Psoas muscle (tissue), 8 donors: ENCODE results near the gene MTHFR. TPM values are rescaled to one million over a fixed set of nuclear protein-coding genes. Genes with fewer than 3 reads are reported as not detected.

Source experiments
- ATAC-seq, 4 donors: fragments of 200-7000 bp; cut with Tn5 transposase; one replicate each; pipeline ENCODE4 v1.9.1; 2020; ENCODE audit warnings: moderate library complexity in 3 of 4, mild to moderate bottlenecking in 2 of 4
- DNase-seq, 2 donors: peaks; one replicate each; pipeline ENCODE4 v3.0.0-alpha.2; 2020
- H3K27ac ChIP-seq: fragments of 200-600 bp; one replicate; pipeline ENCODE4 v1.8.0; 2022
- H3K27me3 ChIP-seq, 3 donors: fragments of 200-600 bp in 1 of 3; one replicate each; pipeline versions ENCODE4 v1.6.1 to v1.8.0; 2013 to 2022; ENCODE audit warnings: low read length in 2 of 3, mild to moderate bottlenecking in 2 of 3, moderate library complexity in 1 of 3; ENCODE audit not compliant: insufficient read depth in 3 of 3
- H3K36me3 ChIP-seq, 2 donors: fragments of 200-600 bp in 1 of 2; one replicate each; pipeline versions ENCODE4 v1.6.1 to v1.8.0; 2013 to 2022; ENCODE audit warnings: low read depth in 1 of 2, mild to moderate bottlenecking in 1 of 2, moderate library complexity in 1 of 2; ENCODE audit not compliant: insufficient read depth in 1 of 2
- H3K4me1 ChIP-seq: fragments of 200-600 bp; one replicate; pipeline ENCODE4 v1.8.0; 2022
- H3K4me3 ChIP-seq: fragments of 200-600 bp; one replicate; pipeline ENCODE4 v1.8.0; 2022; ENCODE audit warnings: mild to moderate bottlenecking
- H3K9me3 ChIP-seq: fragments of 200-600 bp; one replicate; pipeline ENCODE4 v1.8.0; 2022
- CTCF ChIP-seq: fragments of 200-600 bp; IDR thresholded peaks from one replicate; pipeline ENCODE4 v1.8.0; 2022; ENCODE audit warnings: antibody characterized with exemption
- WGBS, 3 donors: extraction: QIAGEN DNeasy Blood & Tissue Kit; methylation state at CpG; one replicate each; pipeline versions ENCODE4 v1.1.6 to v1.1.7; 2013; 5-methylcytosine and 5-hydroxymethylcytosine counted together
- intact Hi-C, 2 donors: fragments of 100-400 bp; cut with DNase I; formaldehyde crosslinking; loops; one replicate each; pipeline versions ENCODE4 v1.11.0 to v1.14.2; 2022
- polyA plus RNA-seq, 3 donors: library from polyadenylated mRNA; stranded (reverse); fragments of 200-250 nt; gene quantifications; one replicate each; pipeline ENCODE4 v1.2.3, GENCODE V29; 2013
- total RNA-seq, 4 donors: library from RNA; stranded (reverse); fragmentation: NEBNext Ultra II Directional in 2 of 4; extraction: Animal tissue kit (Norgen Biotek cat#: 25700) in 2 of 4; gene quantifications; one replicate each; pipeline versions ENCODE4 v1.2.1 to v1.2.4, GENCODE V29; 2021 to 2023
- donor health status: healthy with polysubstance abuse.
- donor health status: DM: no; HTN: no; CAD: no; lungs with moderate emphysema.
- donor health status: Bipolar disorder and iron deficiency.
- donor health status: healthy.
- donor health status: DM: yes; HTN: yes; CAD: no.
- donor health status: DM: no; HTN: no; CAD: no.
- donor health status: DM: no; HTN: no; CAD: no.
- donor health status: DM: yes; HTN: yes; CAD: no.

The MTHFR gene
- total and polyA plus RNA-seq, 7 donors, result 5.8 to 26.2 (median 15.3) TPM

DNA sequence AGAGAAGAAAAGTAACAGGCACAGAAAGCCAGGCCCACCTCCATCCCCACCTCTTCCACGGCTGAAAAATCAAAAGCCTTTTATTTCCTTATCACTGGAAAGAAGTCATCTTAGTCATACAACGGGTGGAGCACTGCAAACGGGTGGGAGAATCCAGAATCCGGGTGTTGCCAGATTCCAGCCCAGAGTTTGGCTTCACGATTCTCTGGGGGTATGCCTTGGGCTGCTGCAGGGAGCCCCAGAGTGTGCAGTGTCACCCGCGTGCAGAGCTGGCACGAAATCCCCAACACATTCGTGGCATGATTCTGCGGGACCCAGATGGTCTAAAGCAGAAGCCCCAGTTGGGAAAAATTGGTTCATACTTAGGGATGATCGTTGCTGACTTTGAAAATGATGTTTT, 44.4 kb upstream of the MTHFR start:
- WGBS, 3 donors, result 45 to 54% (median 48%) methylated on average over 11 of the region's 11 CpGs
- intact Hi-C loops, result no loop called here
- TF ChIP-seq CTCF, result no peak
- Histone ChIP-seq H3K4me3 (no peak overlapping the region), H3K9me3 (no peaks in the 10 kb centered on the region), H3K4me1 (no peaks in the 10 kb centered on the region), H3K36me3 (peaks cover 0 to 7% of the 10 kb centered on the region in 2 donors), H3K27ac (no peak overlapping the region), H3K27me3 (peaks cover 0 to 6% (median 2%) of the 10 kb centered on the region in 3 donors)
- DNase-seq (no peak), ATAC-seq (no peak)

DNA sequence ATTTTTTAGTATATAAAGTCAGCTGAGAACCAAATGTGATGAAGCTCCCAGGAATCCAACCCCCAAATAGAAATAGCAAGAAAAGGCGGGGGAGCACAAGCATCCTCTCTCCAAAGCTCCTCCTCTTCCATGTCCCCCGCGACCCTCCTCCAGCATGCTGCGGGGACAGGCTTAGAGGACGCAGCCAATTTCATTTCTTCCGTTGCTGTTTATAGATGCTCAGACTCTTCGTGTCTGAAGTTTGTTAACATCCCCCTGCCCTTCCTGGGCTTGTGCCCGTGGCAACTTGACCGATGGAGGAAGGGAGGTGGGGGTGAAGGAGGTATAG, 42.6 kb upstream of the MTHFR start:
- ATAC-seq (no peak), DNase-seq (no peak)
- H3K27me3 ChIP-seq, result peaks cover 0 to 6% (median 2%) of the 10 kb centered on the region in 3 donors
- H3K27ac ChIP-seq, result no peak overlapping the region
- H3K36me3 ChIP-seq, result peaks cover 0 to 25% of the 10 kb centered on the region in 2 donors
- H3K4me3 ChIP-seq, result no peak overlapping the region
- no peak for TF ChIP-seq CTCF
- WGBS, 3 donors, result 29 to 34% (median 33%) methylated on average over 9 of the region's 9 CpGs
- H3K4me1 ChIP-seq, result no peaks in the 10 kb centered on the region
- no peaks in the 10 kb centered on the region for H3K9me3 ChIP-seq
- intact Hi-C loops, result no loop called here

GRCh38 chr1:11847667-11848372, 42.1 kb upstream of the MTHFR start, which contains the start of gene NPPA:
TSS of gene NPPA (minus strand) at chr1:11847783. CDS start at chr1:11847684, 99 bp downstream.
- TF ChIP-seq CTCF, result no peak
- Histone ChIP-seq H3K36me3 (peaks cover 0 to 30% of the 10 kb centered on the region in 2 donors), H3K27me3 (peaks cover 0 to 4% (median 2%) of the 10 kb centered on the region in 3 donors), H3K4me1 (no peaks in the 10 kb centered on the region), H3K9me3 (no peaks in the 10 kb centered on the region), H3K27ac (no peak within 1 kb of the TSS), H3K4me3 (no peak within 1 kb of the TSS)
- 27 to 31% (median 27%) methylated on average over 16 to 18 of the region's 18 CpGs for WGBS, 3 donors
- no peak for ATAC-seq
- intact Hi-C loops, result no loop called here
- no peak for DNase-seq

DNA sequence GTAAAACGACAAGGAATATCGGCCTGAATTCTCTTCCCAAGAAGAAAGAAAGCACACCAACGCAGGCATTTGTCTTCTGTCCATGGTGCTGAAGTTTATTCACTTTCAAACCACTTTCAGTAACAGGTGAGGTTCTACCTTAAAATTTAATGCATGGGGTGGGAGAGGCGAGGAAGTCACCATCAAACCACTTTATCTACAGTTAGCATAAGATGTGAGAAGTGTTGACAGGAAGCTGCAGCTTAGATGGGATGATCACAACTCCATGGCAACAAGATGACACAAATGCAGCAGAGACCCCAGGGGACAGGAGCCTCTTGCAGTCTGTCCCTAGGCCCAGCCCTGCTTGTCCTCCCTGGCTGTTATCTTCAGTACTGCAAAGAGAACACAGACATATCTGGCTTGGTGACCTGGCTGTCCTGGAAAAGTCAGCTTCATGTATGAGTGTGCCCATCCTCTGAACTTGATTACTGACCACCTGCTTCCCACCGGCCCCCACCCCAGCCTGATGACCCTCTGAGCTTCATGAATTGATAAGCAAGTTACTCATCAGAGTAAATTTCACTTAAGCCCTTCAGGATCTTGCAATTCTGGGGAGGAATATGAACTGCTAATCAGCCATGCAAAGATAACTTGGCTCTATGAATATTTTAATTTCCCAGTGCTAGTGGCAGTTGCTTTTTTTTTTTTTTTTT, 40.0 kb upstream of the MTHFR start:
- Histone ChIP-seq H3K4me3 (no peak overlapping the region), H3K36me3 (peaks cover 0 to 50% of the 10 kb centered on the region in 2 donors), H3K4me1 (no peaks in the 10 kb centered on the region), H3K27me3 (peaks cover 0 to 3% (median 2%) of the 10 kb centered on the region in 3 donors), H3K9me3 (no peaks in the 10 kb centered on the region), H3K27ac (no peak overlapping the region)
- no peak for TF ChIP-seq CTCF
- intact Hi-C loops, result no loop called here
- ATAC-seq (no peak), DNase-seq (no peak)
- 48 to 53% (median 50%) methylated on average over 5 of the region's 5 CpGs for WGBS, 3 donors
